NCI-H2107 (cell line): ENCODE data around the gene TMEM132D.

ENCODE experiments used
- DNase-seq: peaks from one replicate; lab custom pipeline; 2025; lab: John Stamatoyannopoulos, UW

Gene TMEM132D

GRCh38 chr12:129102233-129102632 is 801.6 kb downstream of the TMEM132D start:
- DNase-seq: no peak

GRCh38 chr12:129101816-129102215 is 802.0 kb downstream of the TMEM132D start:
- DNase-seq: no peak

GRCh38 chr12:129101404-129101803 is 802.4 kb downstream of the TMEM132D start:
- DNase-seq: no peak

GRCh38 chr12:129097451-129097850 is 806.4 kb downstream of the TMEM132D start:
- no peak for DNase-seq

GRCh38 chr12:129096968-129097367 is 806.9 kb downstream of the TMEM132D start:
- no peak for DNase-seq

GRCh38 chr12:129096184-129096583 is 807.6 kb downstream of the TMEM132D start:
- no peak for DNase-seq

GRCh38 chr12:129089576-129089975 is 814.2 kb downstream of the TMEM132D start:
- DNase-seq: no peak

- DNase-seq: no peak
Observed at GRCh38 chr12:129084875-129085826, 818.7 kb downstream of the TMEM132D start.

- DNase-seq: no peak
Observed at GRCh38 chr12:129083121-129083840, 820.5 kb downstream of the TMEM132D start.

GRCh38 chr12:129082441-129082840 is 821.4 kb downstream of the TMEM132D start:
- no peak for DNase-seq

- no peak for DNase-seq
Observed at GRCh38 chr12:129081755-129082250, 822.0 kb downstream of the TMEM132D start.

- no peak for DNase-seq
Observed at GRCh38 chr12:129080821-129081220, 823.0 kb downstream of the TMEM132D start.

- no peak for DNase-seq
Observed at GRCh38 chr12:129080391-129080790, 823.4 kb downstream of the TMEM132D start.

- DNase-seq: no peak
Observed at GRCh38 chr12:129079719-129080118, 824.1 kb downstream of the TMEM132D start.

GRCh38 chr12:129076441-129077320 is 827.1 kb downstream of the TMEM132D start:
- DNase-seq: peak; percentile 24

- no peak for DNase-seq
Observed at GRCh38 chr12:129075460-129076208, 828.2 kb downstream of the TMEM132D start.

GRCh38 chr12:129074379-129074778 is 829.4 kb downstream of the TMEM132D start:
- no peak for DNase-seq

- DNase-seq: no peak
Observed at GRCh38 chr12:129073157-129073915, 830.5 kb downstream of the TMEM132D start.

GRCh38 chr12:129071362-129071761 is 832.5 kb downstream of the TMEM132D start:
- peak; percentile 57 for DNase-seq

GRCh38 chr12:129069886-129070285 is 833.9 kb downstream of the TMEM132D start:
- DNase-seq: no peak
